HEK293 (cell line): ENCODE data around the gene ADK.

ENCODE experiments used
- CTCF ChIA-PET: fragments of 350-600 bp; formaldehyde crosslinking; extraction: SDS; loops from one replicate; lab custom pipeline; 2021; ENCODE audit warnings: antibody characterized with exemption; lab: Yijun Ruan, JAX
- POLR2A ChIA-PET: fragments of 300-600 bp; formaldehyde crosslinking; extraction: SDS; loops from one replicate; lab custom pipeline; 2020; ENCODE audit warnings: antibody characterized with exemption, inconsistent platforms; lab: Yijun Ruan, JAX
- H3K27ac ChIP-seq: fragments of 200-500 bp; sonication (Bioruptor generic); 2 replicates; pipeline ENCODE4 v1.5.1; 2014; ENCODE audit warnings: low read depth, low read length, control low read depth, inconsistent platforms; ENCODE audit errors: extremely low read depth
- H3K36me3 ChIP-seq, 2 experiments: fragments of 200-500 bp in 1 of 2; sonication (Bioruptor generic) in 1 of 2; 1 replicate in 1 of 2; 2 replicates in 1 of 2; pipeline ENCODE4 v1.5.1; 2014 to 2017; ENCODE audit warnings: inconsistent platforms in 2 of 2, low read length in 2 of 2; ENCODE audit not compliant: control insufficient read depth in 2 of 2, insufficient read depth in 1 of 2
- H3K4me1 ChIP-seq: fragments of 200-500 bp; sonication (Bioruptor generic); 2 replicates; pipeline ENCODE4 v1.5.1; 2014; ENCODE audit warnings: mild to moderate bottlenecking, low read length, inconsistent platforms; ENCODE audit not compliant: control insufficient read depth, insufficient read depth
- H3K4me3 ChIP-seq: 2 replicates; pipeline ENCODE4 v1.5.1; 2011; ENCODE audit warnings: low read depth, mild to moderate bottlenecking, control low read depth, low read length, moderate library complexity
- H3K9me3 ChIP-seq: fragments of 200-500 bp; sonication (Bioruptor generic); 2 replicates; pipeline ENCODE4 v1.5.1; 2014; ENCODE audit warnings: low read depth, low read length, inconsistent platforms; ENCODE audit not compliant: control insufficient read depth, insufficient read depth
- GFI1B ChIP-seq: fragments of 450-650 bp; formaldehyde crosslinking; IDR thresholded peaks from 2 replicates; pipeline ENCODE4 v1.5.1; 2016; ENCODE audit warnings: missing biosample characterization, missing genetic modification characterization
- REPIN1 ChIP-seq: fragments of 450-650 bp; formaldehyde crosslinking; IDR thresholded peaks from 2 replicates; pipeline ENCODE4 v1.5.1; 2017; ENCODE audit warnings: missing biosample characterization, missing genetic modification characterization, low read depth
- SCRT2 ChIP-seq: fragments of 450-650 bp; formaldehyde crosslinking; IDR thresholded peaks from 2 replicates; pipeline ENCODE4 v1.5.1; 2016; ENCODE audit warnings: missing biosample characterization, missing genetic modification characterization
- SP3 ChIP-seq: fragments of 450-650 bp; formaldehyde crosslinking; IDR thresholded peaks from 2 replicates; pipeline ENCODE4 v1.5.1; 2016; ENCODE audit warnings: missing biosample characterization, missing genetic modification characterization
- ZBTB1 ChIP-seq: fragments of 450-650 bp; formaldehyde crosslinking; IDR thresholded peaks from 2 replicates; pipeline ENCODE4 v1.5.1; 2016; ENCODE audit warnings: missing biosample characterization, missing genetic modification characterization
- ZNF155 ChIP-seq: fragments of 450-650 bp; formaldehyde crosslinking; IDR thresholded peaks from 2 replicates; pipeline ENCODE4 v1.5.1; 2016; ENCODE audit warnings: missing biosample characterization, missing genetic modification characterization
- ZNF169 ChIP-seq: fragments of 450-650 bp; formaldehyde crosslinking; IDR thresholded peaks from 2 replicates; pipeline ENCODE4 v1.5.1; 2016; ENCODE audit warnings: missing biosample characterization, missing genetic modification characterization
- ZNF174 ChIP-seq: fragments of 450-650 bp; formaldehyde crosslinking; IDR thresholded peaks from 2 replicates; pipeline ENCODE4 v1.5.0; 2017; ENCODE audit warnings: missing biosample characterization, mild to moderate bottlenecking, missing genetic modification characterization
- ZNF202 ChIP-seq: fragments of 450-650 bp; formaldehyde crosslinking; IDR thresholded peaks from 2 replicates; pipeline ENCODE4 v1.5.1; 2016; ENCODE audit warnings: missing biosample characterization, missing genetic modification characterization, borderline replicate concordance
- ZNF214 ChIP-seq: fragments of 450-650 bp; formaldehyde crosslinking; IDR thresholded peaks from 2 replicates; pipeline ENCODE4 v1.5.1; 2017; ENCODE audit warnings: missing biosample characterization, mild to moderate bottlenecking, missing genetic modification characterization, borderline replicate concordance
- ZNF223 ChIP-seq: fragments of 450-650 bp; formaldehyde crosslinking; IDR thresholded peaks from 2 replicates; pipeline ENCODE4 v1.5.1; 2016; ENCODE audit warnings: missing biosample characterization, missing genetic modification characterization
- ZNF24 ChIP-seq: fragments of 450-650 bp; formaldehyde crosslinking; IDR thresholded peaks from 2 replicates; pipeline ENCODE4 v1.5.1; 2016; ENCODE audit warnings: missing biosample characterization, missing genetic modification characterization
- ZNF266 ChIP-seq: fragments of 450-650 bp; formaldehyde crosslinking; IDR thresholded peaks from 2 replicates; pipeline ENCODE4 v1.5.1; 2016; ENCODE audit warnings: missing biosample characterization, missing genetic modification characterization, low read depth
- ZNF302 ChIP-seq: fragments of 450-650 bp; formaldehyde crosslinking; IDR thresholded peaks from 2 replicates; pipeline ENCODE4 v1.5.1; 2016; ENCODE audit warnings: missing biosample characterization, missing genetic modification characterization, low read depth
- ZNF324 ChIP-seq: fragments of 450-650 bp; formaldehyde crosslinking; IDR thresholded peaks from 2 replicates; pipeline ENCODE4 v1.5.1; 2016; ENCODE audit warnings: missing biosample characterization, missing genetic modification characterization
- ZNF335 ChIP-seq: fragments of 450-650 bp; formaldehyde crosslinking; conservative IDR thresholded peaks from 2 replicates; pipeline ENCODE4 v1.5.1; 2016; ENCODE audit warnings: missing biosample characterization, missing genetic modification characterization
- ZNF426 ChIP-seq: fragments of 450-650 bp; formaldehyde crosslinking; IDR thresholded peaks from 2 replicates; pipeline ENCODE4 v1.5.1; 2017; ENCODE audit warnings: missing biosample characterization, missing genetic modification characterization, mild to moderate bottlenecking, inconsistent platforms, moderate library complexity
- ZNF530 ChIP-seq: fragments of 450-650 bp; formaldehyde crosslinking; IDR thresholded peaks from 2 replicates; pipeline ENCODE4 v1.5.1; 2016; ENCODE audit warnings: low read depth, missing biosample characterization, missing genetic modification characterization
- ZNF549 ChIP-seq: fragments of 450-650 bp; IDR thresholded peaks from 2 replicates; pipeline ENCODE4 v1.5.1; 2018; ENCODE audit warnings: missing biosample characterization, missing genetic modification characterization, mild to moderate bottlenecking, inconsistent platforms, moderate library complexity
- ZNF560 ChIP-seq: fragments of 450-650 bp; formaldehyde crosslinking; IDR thresholded peaks from 2 replicates; pipeline ENCODE4 v1.5.1; 2017; ENCODE audit warnings: missing biosample characterization, missing genetic modification characterization, borderline replicate concordance
- ZNF658 ChIP-seq: fragments of 450-650 bp; formaldehyde crosslinking; IDR thresholded peaks from 2 replicates; pipeline ENCODE4; 2016; ENCODE audit warnings: missing biosample characterization, missing genetic modification characterization
- ZNF777 ChIP-seq: fragments of 450-650 bp; formaldehyde crosslinking; IDR thresholded peaks from 2 replicates; pipeline ENCODE4 v1.5.1; 2017; ENCODE audit warnings: missing biosample characterization, missing genetic modification characterization, borderline replicate concordance
- ZNF791 ChIP-seq: fragments of 450-650 bp; formaldehyde crosslinking; IDR thresholded peaks from 2 replicates; pipeline ENCODE4 v1.5.1; 2016; ENCODE audit warnings: missing biosample characterization, missing genetic modification characterization
- ZNF837 ChIP-seq: fragments of 450-650 bp; formaldehyde crosslinking; IDR thresholded peaks from 2 replicates; pipeline ENCODE4 v1.5.1; 2016; ENCODE audit warnings: missing biosample characterization, missing genetic modification characterization
- TF ChIP-seq, protein P1 (sequence below): fragments of 450-650 bp; formaldehyde crosslinking; IDR thresholded peaks from 2 replicates; pipeline ENCODE4 v1.5.1; 2016; ENCODE audit warnings: missing biosample characterization, missing genetic modification characterization
- TF ChIP-seq, protein P2 (sequence below): fragments of 450-650 bp; formaldehyde crosslinking; IDR thresholded peaks from 2 replicates; pipeline ENCODE4 v1.5.1; 2016; ENCODE audit warnings: missing biosample characterization, missing genetic modification characterization
- TF ChIP-seq, protein P3 (sequence below): fragments of 450-650 bp; formaldehyde crosslinking; IDR thresholded peaks from 2 replicates; pipeline ENCODE4 v1.5.1; 2016; ENCODE audit warnings: missing biosample characterization, missing genetic modification characterization

The ADK gene

DNA sequence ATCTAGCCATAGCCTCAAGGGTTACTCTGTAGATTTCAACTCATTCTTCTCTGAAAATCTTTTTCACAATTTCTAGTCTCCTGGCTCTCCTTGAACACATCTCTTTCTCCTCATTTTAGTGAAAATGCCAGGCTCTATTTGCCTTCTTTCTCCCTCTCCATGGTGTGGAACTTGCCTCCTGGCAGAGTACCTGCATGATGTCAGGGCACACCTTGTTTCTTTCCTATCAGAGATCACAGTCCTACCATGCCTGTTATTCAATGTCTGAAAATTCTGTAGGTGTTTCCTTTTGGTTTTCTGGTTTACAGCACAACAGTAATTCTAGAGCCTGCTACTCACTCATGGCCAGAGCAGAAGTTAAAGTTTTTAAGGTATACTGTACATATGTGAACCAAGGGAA lies 237.8 kb downstream of the ADK start:
- no peaks in the 10 kb centered on the region for H3K9me3 ChIP-seq
- CTCF ChIA-PET: interaction anchor here (0.6 to 0.8 kb wide), 2 partner anchors 31 to 147 kb away, joined by 3 to 4 read pairs; no protein-coding TSS in a partner anchor
- H3K4me1 ChIP-seq: no peaks in the 10 kb centered on the region
- H3K4me3 ChIP-seq: no peak overlapping the region
- no peak overlapping the region for H3K27ac ChIP-seq
- TF ChIP-seq ZNF426 (no peak), ZNF560 (tag by site-specific recombination) (no peak), SP3 (no peak), ZNF777 (no peak), ZNF223 (tag by site-specific recombination) (no peak), ZNF530 (tag by site-specific recombination) (no peak), ZNF24 (tag by site-specific recombination) (no peak), ZNF174 (tag by site-specific recombination) (no peak), ZNF549 (tag by site-specific recombination) (no peak), SCRT2 (tag by site-specific recombination) (no peak), REPIN1 (tag by site-specific recombination) (no peak), ZNF214 (tag by site-specific recombination) (no peak), ZNF202 (no peak), ZNF302 (tag by site-specific recombination) (no peak), ZNF266 (tag by site-specific recombination) (no peak)
- TF ChIP-seq, all 188 proteins: peak for 0
- H3K36me3 ChIP-seq: no peaks in the 10 kb centered on the region
- POLR2A ChIA-PET: no interaction called here

DNA sequence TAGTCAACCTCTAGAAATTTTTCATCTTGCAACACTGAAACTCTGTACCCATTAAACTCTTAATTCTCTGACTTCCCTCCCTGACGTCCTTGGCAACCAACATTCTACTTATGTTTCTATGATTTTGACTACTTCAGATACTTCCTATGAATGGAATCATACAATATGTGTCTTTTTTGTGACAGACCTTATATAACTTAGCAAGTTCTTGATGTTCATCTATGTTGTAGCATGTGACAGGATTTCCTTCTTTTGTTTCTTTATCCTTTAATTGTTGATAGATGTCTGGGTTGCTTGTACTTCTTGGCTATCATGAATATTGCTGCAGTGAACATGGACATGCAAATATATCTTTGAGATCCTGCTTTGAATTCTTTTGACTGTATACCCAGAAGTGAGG lies 240.8 kb downstream of the ADK start:
- Histone ChIP-seq H3K36me3 (no peaks in the 10 kb centered on the region; a peak in 1 of 3 replicates), H3K4me3 (no peak overlapping the region), H3K9me3 (no peaks in the 10 kb centered on the region), H3K27ac (no peak overlapping the region), H3K4me1 (no peaks in the 10 kb centered on the region)
- CTCF ChIA-PET: no interaction called here
- POLR2A ChIA-PET: no interaction called here
- TF ChIP-seq ZNF169 (tag by site-specific recombination): no peak
- TF ChIP-seq ZNF335: no peak
- no peak for TF ChIP-seq ZBTB1
- TF ChIP-seq ZNF837: no peak
- TF ChIP-seq, protein P1, sequence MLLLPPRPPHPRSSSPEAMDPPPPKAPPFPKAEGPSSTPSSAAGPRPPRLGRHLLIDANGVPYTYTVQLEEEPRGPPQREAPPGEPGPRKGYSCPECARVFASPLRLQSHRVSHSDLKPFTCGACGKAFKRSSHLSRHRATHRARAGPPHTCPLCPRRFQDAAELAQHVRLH (tag by site-specific recombination): no peak
- TF ChIP-seq, protein P2, sequence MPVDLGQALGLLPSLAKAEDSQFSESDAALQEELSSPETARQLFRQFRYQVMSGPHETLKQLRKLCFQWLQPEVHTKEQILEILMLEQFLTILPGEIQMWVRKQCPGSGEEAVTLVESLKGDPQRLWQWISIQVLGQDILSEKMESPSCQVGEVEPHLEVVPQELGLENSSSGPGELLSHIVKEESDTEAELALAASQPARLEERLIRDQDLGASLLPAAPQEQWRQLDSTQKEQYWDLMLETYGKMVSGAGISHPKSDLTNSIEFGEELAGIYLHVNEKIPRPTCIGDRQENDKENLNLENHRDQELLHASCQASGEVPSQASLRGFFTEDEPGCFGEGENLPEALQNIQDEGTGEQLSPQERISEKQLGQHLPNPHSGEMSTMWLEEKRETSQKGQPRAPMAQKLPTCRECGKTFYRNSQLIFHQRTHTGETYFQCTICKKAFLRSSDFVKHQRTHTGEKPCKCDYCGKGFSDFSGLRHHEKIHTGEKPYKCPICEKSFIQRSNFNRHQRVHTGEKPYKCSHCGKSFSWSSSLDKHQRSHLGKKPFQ (tag by site-specific recombination): no peak
- TF ChIP-seq ZNF174 (tag by site-specific recombination): no peak
- TF ChIP-seq ZNF155 (tag by site-specific recombination): no peak
- no peak for TF ChIP-seq ZNF266 (tag by site-specific recombination)

DNA sequence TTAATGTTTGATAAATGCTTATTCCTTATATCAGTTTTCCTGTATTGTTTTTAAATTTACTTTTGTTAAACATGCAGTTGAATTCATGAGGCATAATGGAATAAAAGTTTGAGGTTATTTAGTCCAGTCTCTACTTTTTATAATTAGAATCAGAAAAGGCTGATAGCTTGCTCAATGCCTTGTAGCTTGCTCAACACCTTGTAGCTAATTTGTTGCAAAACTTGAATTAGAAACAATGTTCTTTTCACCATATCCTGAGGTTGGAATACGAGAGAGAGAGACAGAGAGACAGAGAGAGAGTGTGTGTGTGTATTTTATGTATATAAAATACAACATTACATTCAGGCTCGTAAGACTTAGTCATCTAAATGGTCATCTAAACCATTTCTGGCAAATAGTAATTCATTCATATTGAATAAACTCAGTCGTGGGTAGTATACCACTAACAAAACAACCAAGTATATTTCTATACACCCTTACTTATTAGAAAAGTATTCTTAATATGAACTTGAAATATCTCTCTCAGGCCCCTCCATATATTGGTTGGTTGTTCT lies 243.5 kb downstream of the ADK start:
- Histone ChIP-seq H3K27ac (no peak overlapping the region), H3K36me3 (no peaks in the 10 kb centered on the region; a peak in 2 of 3 replicates), H3K4me1 (no peaks in the 10 kb centered on the region), H3K9me3 (no peaks in the 10 kb centered on the region), H3K4me3 (no peak overlapping the region)
- TF ChIP-seq ZNF658 (tag by site-specific recombination): no peak
- TF ChIP-seq GFI1B (tag by site-specific recombination): no peak
- TF ChIP-seq ZNF324 (tag by site-specific recombination): no peak
- TF ChIP-seq, protein P3, sequence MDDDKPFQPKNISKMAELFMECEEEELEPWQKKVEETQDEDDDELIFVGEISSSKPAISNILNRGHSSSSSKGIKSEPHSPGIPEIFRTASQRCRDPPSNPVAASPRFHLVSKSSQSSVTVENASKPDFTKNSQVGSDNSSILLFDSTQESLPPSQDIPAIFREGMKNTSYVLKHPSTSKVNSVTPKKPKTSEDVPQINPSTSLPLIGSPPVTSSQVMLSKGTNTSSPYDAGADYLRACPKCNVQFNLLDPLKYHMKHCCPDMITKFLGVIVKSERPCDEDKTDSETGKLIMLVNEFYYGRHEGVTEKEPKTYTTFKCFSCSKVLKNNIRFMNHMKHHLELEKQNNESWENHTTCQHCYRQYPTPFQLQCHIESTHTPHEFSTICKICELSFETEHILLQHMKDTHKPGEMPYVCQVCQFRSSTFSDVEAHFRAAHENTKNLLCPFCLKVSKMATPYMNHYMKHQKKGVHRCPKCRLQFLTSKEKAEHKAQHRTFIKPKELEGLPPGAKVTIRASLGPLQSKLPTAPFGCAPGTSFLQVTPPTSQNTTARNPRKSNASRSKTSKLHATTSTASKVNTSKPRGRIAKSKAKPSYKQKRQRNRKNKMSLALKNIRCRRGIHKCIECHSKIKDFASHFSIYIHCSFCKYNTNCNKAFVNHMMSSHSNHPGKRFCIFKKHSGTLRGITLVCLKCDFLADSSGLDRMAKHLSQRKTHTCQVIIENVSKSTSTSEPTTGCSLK (tag by site-specific recombination): no peak
- no peak for TF ChIP-seq ZNF791
- CTCF ChIA-PET: no interaction called here
- POLR2A ChIA-PET: no interaction called here
